Pulmonary artery endothelial cell (primary cell): Measurements from ENCODE around the gene IZUMO3. TPM values are rescaled to one million over a fixed set of nuclear protein-coding genes. Genes with fewer than 3 reads are reported as not detected.
"Not testable (repeated sequence)": the region's sequence is repeated elsewhere in the genome, so short reads cannot be mapped to it uniquely, and the experiment has no call there.

Source experiments
- DNase-seq: peaks from one replicate; pipeline ENCODE4 v3.0.0-alpha.2; 2011; ENCODE audit warnings: low read depth, low spot score
- total RNA-seq: library from RNA; depleted of rRNA; stranded (reverse); fragments of >200 nt; gene quantifications from 2 replicates; pipeline ENCODE4 v1.2.3, GENCODE V29; 2014

Gene IZUMO3, protein sequence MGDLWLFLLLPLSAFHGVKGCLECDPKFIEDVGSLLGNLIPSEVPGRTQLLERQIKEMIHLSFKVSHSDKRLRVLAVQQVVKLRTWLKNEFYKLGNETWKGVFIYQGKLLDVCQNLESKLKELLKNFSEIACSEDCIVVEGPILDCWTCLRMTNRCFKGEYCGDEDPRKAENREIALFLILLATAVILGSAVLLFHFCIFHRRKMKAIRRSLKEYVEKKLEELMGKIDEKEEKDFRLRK
- total RNA-seq, result not detected in 2 replicates

DNA sequence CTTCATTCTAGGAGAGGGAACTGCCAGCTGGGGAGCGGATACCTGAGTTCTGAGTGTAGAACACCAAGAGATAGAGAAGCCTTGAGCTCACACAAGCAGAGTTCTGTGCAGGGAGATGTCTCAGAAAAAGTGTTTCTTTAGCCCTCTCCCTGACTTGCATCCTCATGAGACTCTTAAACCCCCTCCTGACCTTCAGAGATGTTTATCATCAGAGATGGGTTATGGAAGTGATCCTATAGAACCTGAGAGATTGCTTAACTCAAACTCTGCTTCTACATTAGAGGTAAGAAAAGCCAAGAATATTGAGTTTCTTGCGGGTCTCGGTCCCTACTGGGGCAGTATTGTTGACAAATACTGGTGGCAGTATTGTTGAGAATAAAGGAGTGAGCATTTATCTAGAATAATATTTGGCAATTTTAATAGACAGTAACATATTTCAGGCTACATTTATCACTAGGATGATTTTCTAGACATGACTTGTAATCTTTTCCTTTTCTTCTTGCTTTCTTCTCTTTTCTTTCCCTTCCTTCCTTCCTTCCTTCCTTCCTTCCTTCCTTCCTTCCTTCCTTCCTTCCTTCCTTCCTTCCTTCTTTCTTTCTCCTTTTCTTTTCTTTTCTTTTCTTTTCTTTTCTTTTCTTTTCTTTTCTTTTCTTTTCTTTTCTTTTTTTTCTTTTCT lies at the start of gene IZUMO3:
IZUMO3 (minus strand) TSS at position 51 of the 676 bp plus-strand sequence. CDS start 248 bp downstream, outside the sequence.
- no peak for DNase-seq

DNA sequence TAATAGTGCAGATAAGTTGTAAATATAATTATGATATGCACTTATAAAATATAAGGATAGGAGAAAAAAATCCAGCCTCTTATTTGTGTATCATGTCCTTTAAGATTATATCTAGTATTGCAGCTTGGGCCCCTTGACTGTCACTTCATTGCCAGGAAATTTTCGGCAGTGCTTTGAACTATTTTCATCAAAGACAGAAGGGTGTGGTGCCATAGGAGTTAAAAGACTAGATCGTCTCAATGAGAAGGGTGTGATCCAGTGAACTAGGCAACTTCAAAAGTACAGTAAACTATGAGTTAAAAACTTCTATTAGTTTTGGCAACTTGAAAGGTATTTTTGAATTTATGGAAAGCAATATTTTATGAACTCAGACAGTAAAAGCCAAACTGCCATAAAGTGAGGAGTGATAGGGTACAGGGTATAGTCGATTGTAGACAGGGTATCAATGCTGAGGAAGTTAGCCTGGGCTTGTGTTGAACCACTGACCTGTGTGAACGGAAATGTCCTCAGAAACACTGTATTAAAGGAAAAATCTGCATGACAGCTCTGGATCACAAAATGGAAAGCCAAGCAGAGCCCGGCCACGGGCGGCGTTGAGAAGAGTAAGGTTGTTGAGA lies 48.6 kb upstream of the IZUMO3 start:
- DNase-seq, result no peak

DNA sequence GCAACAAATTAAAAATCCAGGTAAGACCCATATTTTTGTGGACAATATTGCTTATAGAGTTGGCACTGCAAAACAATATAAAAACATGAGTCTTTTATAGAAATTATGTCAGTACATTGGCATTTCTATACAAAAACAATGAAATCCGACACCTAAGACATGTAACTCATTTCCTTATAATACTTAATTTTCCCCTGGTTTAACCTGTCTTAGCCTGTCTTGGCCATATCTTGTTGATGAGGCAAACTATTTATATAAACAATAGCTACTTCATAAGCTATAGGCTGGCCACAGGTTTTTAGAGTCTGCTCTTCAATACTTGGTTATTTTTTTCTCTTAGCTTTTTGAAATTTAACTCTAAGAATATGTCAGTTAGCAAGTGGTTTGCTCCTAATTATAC lies 44.7 kb upstream of the IZUMO3 start:
- DNase-seq, result no peak

DNA sequence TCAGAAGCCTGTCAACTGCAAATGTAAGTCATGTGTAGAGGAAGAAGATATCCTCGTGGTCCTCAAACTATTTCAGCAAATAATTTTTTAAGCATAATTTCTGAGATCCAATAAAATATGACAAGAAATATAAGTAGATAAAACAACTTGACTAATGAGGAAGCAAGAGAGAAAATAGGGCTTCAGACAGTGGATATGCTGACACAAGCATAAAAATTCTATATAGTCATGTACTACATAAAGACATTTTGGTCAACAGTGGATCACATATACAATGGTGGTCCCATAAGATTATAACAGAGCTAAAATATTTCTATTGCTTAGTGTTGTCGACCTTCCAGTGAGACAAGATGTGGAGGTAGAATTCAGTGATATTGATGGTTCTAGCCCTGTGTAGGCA lies 42.2 kb upstream of the IZUMO3 start:
- DNase-seq, result no peak

DNA sequence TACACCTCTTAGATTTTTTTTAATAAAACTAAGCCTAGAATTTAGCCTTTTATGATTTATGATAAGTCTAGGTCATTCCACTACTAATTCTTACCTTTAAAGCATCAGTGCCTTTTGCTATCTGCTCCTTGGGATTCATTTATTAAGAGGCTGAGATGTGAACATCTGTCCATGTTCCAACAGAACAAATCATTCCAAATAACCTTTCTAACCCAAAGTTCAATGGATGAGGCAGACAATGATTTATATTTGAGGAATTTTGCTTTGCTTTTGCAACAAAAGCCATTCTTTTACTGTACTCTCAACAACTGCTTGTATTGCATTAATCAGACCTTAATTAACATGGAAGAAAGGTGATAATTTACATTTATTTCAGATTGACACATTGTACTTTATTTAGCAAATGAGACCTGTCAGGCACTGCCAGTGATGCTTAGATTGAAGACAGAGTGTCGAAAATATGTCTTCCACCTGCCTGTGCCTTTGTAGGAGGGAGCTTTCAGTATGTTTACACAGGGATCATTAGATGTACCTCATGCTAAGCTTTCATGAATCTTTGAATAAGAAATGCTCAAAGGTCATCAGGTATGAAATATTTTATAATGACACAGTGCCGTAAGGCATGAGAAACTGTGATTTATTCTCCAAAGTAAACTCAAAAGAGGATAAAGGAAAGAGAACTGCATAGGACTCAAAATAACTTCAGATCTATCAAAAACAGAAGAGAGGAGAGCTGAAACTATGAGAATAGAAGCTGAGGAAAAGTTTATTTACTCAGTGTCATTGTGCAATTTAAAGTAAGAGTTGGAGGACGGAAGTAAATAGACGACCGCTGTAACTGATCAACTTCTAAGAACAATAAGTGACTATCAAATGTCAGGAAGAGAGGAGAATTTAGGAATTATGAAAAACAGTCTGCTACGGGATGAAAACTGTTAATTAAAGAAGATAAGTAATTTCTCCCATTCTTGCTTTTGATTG lies 36.7 kb upstream of the IZUMO3 start:
- no peak for DNase-seq

DNA sequence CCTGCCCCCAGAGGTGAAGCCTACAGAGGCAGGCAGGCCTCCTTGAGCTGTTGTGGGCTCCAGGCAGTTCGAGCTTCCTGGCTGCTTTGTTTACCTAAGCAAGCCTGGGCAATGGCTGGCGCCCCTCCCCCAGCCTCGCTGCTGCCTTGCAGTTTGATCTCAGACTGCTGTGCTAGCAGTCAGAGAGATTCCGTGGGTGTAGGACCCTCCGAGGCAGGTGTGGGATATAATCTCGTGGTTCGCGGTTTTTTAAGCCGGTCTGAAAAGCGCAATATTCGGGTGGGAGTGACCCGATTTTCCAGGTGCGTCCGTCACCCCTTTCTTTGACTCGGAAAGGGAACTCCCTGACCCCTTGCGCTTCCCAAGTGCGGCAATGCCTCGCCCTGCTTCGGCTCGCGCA lies 34.3 kb upstream of the IZUMO3 start:
- not testable (repeated sequence) for DNase-seq

DNA sequence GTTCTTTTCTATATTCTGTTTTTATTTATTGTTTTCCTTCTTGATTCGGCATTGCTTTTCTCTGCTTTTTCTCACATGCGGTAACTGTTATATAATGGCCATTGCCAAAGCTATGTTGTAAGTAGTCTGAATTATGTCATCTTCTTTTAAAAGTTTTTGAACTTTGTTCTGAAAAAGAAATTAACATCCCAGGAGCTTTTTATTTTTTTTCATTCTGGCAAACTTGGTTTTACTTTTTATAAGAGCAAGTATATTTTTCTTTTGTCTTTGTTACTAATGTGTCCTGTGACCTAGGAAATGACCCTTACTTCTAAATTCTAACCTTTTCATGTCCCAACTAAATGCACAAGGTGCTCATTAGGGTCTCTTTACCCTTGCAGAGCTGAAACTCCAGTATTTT lies 26.7 kb upstream of the IZUMO3 start:
- DNase-seq, result no peak

DNA sequence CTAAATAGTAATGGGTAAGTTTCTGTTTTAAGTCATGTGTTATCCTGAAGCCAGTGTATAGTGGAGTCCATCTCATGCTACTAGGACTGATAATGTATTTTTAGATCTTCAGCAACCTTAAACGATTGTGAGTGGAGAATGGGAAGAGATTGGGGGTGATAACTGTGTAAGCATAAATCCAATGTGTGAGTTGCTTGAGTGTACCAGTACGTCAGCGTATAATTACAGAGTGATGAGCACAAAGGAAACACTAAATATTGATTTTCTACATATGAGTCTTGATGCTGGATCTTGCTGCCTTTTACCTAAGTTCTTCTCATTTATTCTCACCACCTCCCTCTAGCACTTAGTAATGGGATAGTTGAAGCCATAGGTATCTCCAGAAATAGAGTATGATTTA lies 16.3 kb upstream of the IZUMO3 start:
- DNase-seq, result no peak

DNA sequence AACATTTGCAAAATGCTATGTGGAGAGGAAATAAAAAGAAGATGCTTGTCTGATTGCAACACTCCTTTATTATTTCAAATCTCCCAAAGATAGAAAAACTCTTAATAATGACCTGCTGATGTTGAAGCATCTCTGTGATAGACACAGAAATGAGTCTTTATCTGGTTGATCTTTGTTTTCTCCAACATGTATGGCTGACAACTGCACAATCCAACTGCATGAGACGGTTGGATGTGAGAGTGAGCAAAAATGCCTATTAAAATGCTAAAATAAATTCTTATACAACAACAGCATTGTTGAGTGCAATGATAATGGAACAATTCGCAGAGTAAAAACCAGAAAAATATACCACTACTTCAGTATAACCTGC lies 7.5 kb upstream of the IZUMO3 start:
- DNase-seq, result no peak

DNA sequence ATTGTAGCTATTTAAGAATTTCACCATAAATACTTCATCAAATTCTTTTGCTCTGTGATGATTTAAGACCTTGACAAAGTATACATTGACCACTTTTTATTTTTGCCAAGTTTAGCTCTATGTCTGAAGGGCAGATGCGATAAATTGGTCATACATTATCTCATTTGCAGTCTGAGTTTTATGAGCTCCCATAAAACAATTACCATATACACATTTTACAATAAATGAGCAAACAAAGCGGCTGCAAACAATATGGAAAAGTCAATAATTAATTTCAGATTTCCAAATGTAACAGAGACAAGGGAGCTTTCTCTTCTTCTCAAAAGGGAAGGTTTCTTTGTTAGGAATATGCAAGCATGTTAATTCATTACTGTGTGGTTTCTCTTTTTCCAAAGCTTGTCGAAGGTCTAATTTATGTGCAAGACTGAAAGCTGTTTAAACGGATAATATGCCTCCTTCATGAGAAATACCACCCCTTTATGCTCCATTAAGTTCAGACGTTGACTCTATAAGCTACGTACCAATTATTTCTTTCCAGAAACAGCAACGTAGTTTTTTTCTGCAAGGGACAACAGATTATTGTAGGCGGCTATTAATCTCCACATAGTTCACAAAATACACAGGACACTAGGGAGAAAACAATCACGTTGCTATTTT lies 7.0 kb upstream of the IZUMO3 start:
- DNase-seq, result no peak

DNA sequence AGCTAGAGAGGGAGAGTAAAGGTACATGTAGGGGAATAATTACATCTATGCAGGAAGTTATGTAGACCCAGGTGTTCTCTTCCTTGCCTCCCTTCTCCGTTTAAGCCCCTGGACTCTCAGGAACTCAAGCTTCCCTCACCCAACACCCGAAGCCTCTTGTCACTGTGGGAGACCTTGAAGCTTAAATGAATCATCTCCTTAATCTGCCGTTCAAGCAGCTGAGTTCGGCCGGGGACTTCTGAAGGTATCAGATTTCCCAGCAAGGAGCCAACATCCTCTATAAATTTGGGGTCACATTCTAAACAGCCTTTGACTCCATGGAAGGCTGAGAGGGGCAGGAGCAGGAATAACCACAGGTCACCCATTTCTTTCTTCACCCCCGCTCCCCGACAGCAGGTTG lies 412 bp downstream of the IZUMO3 start:
- DNase-seq, result no peak

DNA sequence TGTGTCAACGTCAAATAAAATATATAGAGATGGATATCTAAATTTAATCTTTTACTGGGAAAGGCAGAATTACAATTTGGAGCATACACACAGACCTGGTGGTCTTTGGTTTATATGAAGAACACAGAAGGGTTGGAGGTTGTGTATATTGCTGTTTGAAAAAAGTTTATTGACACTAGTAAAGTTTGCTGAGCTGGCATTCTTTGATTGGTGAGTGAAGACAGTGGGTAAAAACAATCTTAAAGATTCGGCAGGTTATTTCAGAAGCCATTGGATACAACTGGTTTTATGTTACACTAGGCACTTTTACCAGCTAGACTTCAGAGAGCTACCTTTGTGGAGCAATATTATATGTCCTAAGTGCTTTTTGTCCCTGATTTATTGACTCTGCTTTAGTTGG lies 27.2 kb downstream of the IZUMO3 start:
- DNase-seq, result no peak

DNA sequence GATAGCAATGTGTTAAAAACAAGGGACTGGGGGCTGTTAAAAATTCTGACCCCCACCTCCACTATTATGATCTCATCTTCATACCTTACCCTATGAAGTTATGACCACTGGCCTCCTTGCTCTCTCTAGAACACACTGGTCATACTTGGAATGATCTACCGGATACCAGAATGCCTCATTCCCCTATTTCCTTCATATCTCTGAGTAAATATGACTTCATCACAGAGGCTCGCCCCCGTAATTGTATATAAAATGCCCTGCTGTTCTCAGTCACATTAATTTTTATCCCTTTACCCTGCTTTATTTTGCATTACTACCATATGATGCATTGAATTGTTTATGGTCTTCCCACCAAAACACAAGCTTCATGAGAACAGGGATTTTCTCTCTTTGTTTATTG lies 29.2 kb downstream of the IZUMO3 start:
- no peak for DNase-seq

DNA sequence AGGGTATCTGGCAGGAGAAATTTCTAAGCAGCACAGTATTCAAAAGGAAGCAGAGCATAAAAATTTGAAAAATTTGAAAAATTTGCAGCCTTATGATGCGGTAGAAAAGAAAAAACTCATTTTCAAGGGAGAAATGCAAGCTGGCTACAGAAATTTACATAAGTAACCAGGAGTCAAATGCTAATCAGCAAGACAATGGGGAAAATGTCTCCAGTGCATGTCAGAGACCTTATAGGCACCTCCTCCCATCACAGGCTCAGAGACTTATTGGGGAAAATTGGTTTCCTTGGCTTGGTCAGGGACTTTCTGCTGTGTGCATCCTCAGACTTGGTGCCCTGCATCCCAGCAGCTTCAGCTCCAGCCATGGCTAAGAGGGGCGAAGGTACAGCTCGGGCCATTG lies 35.8 kb downstream of the IZUMO3 start:
- DNase-seq, result no peak

DNA sequence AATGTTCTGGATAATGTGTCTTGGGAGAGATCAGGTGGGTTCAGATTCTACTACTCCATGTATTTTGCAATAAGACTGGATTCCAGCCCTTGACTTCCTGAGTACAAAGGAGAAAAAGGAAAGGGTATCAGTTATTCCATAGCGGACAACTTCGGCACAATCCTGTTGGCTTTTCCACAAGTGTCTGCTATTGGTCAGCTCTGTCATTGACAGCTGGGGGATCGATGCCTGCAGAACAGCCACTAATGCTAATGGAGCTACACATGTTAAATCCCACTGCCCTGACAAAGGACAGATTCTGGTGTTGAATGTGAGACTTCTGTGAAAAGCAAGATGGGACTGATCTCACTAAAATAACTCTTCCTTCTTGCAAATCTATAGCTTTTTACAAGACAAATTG lies 41.2 kb downstream of the IZUMO3 start:
- no peak for DNase-seq

DNA sequence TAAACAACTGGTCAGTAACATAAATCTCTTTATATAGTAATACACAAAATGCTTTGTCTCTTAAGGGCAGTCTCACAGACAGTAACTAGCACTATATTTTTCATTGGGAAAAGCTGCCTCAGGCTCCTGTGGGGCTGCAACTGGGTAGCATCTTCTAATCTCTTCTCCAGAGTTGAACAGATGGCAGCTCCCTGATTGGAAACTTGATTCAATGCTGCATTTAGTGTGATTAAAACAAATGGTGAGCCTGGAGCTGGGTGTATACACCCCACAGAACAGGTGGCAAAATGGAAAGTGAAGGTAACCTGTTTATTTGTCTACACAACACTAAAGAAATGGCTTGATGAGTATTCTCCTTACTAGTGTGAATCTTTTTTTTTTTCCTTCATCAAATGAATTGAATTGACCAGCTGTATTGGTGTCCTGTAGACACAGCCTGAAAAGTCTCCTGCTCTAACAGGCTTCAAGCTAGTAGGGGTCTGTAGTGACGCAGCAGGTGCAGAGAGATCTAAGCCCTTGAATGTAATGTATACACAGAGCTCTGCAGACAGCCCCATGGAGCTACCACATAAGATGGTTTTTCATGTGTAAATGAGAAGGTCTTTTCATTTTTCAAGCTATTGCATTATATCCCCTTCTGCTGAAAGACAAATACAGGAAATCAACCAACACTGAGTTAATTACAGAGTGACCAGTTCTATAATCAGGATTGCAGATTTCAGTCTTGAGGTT lies 43.3 kb downstream of the IZUMO3 start:
- DNase-seq, result no peak

DNA sequence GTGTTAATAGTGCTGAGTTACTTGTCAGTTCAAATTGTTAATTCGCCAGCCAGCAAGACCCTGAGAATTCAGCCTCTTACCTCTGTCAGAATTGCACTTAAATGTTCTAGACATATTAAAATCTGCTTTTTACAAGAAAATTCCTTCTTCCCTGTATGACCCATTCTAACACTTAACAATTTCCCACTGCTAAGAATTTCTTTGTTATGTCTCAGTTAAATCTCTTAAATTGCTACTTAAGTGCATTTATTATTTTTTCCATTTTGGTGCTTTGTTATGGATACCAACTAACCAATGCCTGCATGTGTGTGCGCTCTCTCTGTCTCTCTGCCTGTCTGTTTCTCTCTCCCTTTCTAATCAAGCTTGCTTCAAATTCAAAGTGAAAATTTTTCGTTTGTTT lies 44.9 kb downstream of the IZUMO3 start:
- no peak for DNase-seq

DNA sequence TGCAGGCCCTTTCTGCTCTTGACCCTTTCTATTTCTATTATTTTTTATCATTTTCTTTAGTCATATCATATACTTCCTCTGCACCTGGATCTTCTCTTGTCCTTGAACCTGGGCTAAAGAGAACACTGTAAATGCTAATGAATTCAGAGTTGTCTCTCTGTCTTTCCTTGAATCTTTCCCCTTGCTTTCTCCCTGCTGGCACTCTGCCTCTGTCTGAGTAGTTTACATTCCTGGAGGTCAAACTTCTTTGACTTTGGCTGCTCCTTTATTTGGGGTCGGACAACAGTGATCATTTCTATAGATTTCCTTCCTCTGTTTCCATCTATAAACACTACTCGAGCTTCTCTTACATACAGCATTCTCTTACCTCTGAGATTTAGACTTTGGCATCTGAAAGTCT lies 47.1 kb downstream of the IZUMO3 start:
- DNase-seq, result no peak

DNA sequence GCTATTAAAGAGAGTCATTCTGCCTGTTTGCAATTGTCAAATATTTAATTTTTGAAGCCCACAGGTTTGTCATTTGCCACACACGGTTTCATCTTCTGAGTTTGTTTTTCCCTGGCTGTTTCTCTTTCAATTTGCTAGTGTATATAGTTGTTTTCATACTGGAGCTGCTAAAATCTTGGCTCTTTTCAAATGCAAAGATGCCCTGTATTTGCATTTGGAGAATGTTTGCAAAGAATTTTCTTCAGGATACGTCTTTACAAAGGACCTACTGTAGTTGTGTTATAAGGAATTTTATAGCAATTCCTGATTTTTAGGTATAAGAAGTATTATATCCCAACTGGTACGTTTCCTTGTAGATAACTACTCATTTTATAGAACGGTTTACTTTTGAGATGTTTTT lies 48.0 kb downstream of the IZUMO3 start:
- no peak for DNase-seq
